Stomach (tissue), 4 donors: Measurements from ENCODE around the gene RTN4RL1.

Experiments
- CTCF ChIP-seq, 7 experiments: fragments of 450-650 bp in 4 of 7; fragments of 200-600 bp in 3 of 7; sonication (generic) in 3 of 7; IDR thresholded peaks; one replicate each; pipeline ENCODE4 v1.5.1; 2016 to 2019; ENCODE audit warnings: antibody characterized with exemption in 7 of 7, control low read depth in 2 of 7, mild to moderate bottlenecking in 1 of 7
- POLR2A ChIP-seq, 4 donors: fragments of 450-650 bp; IDR thresholded peaks; one replicate each; pipeline ENCODE4 v1.6.1; 2016; ENCODE audit warnings: antibody characterized with exemption in 4 of 4, control low read depth in 2 of 4, mild to moderate bottlenecking in 1 of 4, moderate library complexity in 1 of 4

GRCh38 chr17:1956134-1956533, 69.0 kb downstream of the RTN4RL1 start:
- TF ChIP-seq CTCF (IDR thresholded peaks at IDR 0.05), result no peak
- TF ChIP-seq POLR2A (IDR thresholded peaks at IDR 0.05), result no peak
